HG03439 (cell line): Measurements from ENCODE around the gene KCTD5.
A peak's percentile ranks its signal among the peaks of the same experiment; 100 is the strongest.
"Not testable (repeated sequence)": the region's sequence is repeated elsewhere in the genome, so short reads cannot be mapped to it uniquely, and the experiment has no call there.

Experiments
- ATAC-seq: cut with Tn5 transposase; IDR thresholded peaks from one replicate; pipeline ENCODE4 v1.9.1; 2021; ENCODE audit warnings: mild to moderate bottlenecking, moderate library complexity; ENCODE audit not compliant: unreplicated experiment

KCTD5 gene, protein sequence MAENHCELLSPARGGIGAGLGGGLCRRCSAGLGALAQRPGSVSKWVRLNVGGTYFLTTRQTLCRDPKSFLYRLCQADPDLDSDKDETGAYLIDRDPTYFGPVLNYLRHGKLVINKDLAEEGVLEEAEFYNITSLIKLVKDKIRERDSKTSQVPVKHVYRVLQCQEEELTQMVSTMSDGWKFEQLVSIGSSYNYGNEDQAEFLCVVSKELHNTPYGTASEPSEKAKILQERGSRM

DNA sequence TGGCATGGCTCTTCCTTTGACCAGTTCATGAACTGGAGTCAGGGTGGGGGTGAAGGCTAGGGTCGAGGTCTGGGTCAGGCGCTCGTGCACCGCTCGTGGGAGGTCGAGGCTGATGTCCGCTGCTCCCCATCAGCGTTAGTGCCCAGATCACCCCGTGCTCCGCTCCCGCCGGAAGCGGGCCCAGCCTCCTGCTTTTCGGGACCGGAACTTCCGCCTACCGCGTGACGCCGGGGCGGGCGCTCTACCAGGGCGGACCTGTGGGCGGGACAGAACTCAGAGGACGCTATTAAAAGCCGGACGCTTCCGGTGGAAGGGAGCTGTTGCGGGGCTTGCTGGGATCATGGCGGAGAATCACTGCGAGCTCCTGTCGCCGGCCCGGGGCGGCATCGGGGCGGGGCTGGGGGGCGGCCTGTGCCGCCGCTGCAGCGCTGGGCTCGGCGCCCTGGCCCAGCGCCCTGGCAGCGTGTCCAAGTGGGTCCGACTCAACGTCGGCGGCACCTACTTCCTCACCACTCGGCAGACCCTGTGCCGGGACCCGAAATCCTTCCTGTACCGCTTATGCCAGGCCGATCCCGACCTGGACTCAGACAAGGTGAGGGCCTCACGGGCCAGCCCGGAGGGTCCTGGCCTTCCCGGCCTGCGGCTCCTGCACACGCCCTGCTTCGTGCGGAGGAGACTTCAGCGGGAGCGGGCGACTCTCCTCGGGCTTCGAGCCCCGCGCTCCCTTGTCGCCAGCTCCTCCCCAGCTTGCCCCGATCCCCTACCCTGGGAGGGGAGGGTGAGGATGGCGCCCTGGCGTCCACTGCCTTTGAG, at the start of gene KCTD5:
Gene KCTD5 (plus strand): TSS at position 315 of the 813 bp plus-strand sequence. CDS start 26 bp downstream, at position 341.
- ATAC-seq = peak; percentile 73

DNA sequence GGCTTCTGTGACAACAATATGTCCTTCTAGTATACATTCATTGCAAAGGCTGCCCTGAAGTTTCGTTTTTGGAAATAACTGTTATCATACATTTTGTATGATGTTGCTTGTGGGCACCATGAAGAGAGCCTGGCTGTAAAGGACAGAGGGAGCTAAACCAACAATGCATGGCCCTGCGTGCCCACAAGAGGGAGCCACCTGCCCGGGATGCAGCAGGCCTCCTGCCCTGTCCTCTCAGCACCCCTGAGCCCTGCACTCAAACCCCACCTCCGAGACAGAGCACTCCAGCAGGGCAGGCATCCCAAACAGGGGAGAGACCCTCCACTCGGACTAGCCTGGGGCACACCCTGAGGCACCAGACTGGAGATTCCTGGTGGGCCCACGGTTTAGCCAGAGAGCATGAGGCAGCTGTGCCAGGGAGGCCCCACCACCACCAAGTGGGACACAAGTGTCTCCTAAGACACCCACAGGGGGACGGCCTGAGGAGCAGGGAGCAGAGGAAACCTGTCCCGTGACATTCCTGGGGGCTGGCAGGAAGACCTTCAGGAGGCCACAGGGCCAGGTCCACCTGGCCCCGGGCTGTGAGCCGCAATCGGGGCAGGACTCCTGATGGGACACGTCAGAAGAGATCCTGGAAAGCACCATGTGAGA, 43.1 kb upstream of the KCTD5 start:
- ATAC-seq = not testable (repeated sequence)

DNA sequence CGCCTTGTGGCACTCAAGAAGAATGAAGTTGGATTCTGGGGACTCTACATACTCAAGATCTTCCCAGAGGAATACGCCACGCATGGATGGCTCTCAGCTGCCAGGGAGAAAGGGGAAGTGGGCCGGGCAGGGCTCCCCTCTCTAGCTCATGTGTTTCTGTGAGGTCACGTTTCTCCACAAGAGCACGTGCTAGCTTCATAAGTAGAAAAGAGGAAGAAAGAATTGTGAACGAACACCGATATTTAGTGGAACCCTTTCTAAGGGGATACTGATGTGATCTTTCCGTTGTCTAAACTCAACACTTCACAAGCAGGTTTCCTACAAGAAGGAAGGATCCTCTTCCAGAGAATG, 42.6 kb upstream of the KCTD5 start:
- not testable (repeated sequence) for ATAC-seq

DNA sequence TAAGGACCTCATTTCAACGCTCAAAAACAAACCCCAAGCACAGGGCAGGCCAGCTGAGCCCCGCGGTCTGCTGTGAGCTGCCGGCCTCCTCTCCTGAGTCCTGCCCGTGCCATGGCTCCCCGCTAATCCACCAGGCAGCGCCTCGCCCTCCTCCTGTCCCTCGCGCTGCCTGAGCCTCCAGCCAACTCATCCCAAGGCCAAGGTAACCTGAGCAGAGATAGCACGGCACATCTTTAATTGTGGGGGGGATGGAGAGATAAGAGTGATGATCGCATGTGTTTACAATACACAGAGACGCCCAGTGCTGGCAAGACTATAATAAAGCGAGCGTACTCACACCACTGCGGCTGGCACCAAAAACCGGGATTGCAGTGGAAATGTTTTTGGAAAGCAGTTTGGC, 39.8 kb upstream of the KCTD5 start:
- not testable (repeated sequence) for ATAC-seq

DNA sequence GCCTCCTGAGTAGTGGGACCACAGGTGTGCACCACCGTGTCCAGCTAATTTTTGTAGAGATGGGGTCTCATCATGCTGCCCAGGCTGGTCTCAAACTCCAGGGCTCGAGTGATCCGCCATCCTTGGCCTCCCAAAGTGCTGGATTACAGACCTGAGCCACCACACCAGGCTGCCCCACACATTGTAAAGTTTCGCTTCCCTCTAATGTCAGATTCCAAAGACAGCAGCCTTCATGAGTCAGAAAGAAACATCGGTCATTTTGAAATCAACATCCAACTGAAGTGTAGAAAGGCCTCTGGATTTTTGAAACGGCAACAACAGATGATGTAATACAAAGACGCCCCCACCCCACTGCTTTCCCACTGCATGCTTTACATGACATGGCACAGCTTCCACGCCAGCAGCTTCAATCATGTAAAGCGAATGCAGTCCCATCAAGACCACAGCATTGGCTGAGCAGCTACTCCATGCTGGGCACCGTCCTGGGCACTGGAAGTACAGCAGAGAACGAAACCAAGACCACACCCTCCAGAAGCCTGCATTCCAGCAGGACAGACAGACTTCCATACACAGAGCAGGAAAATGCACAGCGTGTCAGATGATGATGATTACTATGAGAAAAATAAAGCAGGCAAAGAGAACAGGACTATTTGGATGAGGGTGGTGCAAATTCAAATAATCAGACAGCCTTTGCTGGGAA, 37.4 kb upstream of the KCTD5 start:
- not testable (repeated sequence) for ATAC-seq

DNA sequence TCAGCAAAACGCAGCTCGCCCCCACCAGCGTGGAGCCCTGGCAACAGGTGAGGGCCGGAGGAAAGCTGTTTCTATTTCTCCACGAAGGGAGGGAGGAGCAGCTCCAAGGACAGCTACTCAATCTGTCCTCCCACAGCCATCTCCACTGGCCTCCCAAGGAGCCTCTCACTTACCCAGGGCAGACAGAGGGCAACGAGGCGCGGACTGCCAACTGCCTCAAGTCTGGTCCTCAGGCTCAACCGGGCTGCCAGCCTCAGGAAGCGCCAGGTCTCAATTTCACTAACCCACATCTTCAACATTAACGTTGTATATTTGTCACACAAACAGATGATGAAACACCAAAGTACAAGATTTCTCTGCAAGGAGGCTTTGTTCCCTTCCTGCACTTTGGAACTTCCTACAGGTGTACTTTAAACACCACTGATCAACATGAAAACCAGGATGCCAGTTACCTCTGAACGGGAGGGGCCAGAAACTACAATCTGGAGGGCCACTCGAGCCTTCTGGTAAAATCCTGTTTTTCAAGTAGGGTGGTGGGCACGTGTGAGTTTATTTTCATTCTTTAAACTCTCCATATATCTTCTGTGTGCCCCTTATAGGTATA, 31.0 kb upstream of the KCTD5 start:
- not testable (repeated sequence) for ATAC-seq

DNA sequence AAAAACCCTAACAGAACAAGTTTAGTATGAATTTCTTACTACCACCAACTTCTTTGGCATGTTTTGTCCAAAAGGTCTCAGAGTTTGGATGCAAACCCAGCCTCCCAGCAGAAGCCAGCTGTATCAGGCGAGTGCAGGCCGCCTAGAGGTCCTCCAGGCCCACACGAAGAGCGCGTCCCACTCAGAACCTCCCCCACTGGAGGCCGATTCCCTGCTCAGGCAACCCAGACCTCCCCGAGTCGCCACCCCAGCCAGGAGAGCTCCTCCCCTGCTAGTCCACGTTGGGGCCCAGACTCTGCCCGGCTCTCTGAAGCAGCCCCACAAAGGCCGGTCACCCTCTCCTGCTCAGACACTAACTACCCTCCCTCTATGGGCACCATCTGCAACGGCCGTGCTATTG, 28.4 kb upstream of the KCTD5 start:
- ATAC-seq = not testable (repeated sequence)

DNA sequence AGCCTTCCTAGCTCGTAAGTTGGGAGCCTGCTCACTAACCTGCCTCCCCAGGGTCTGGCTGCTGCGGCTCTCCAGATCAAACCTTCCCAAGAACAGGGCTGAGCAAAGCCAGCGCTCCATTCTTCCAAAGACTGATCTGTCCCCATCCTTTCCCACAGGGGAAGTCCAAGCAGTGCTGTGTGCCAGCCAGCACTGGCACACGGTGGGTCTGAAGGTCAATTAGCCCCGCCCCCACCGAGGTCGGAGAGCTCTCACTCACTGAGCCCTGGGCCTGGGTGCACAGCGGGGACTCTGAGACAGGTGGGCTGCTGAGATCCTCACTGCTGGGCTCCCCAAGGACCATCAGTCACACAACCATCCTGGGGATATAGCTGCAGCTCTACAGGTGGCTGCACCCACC, 27.4 kb upstream of the KCTD5 start:
- not testable (repeated sequence) for ATAC-seq

DNA sequence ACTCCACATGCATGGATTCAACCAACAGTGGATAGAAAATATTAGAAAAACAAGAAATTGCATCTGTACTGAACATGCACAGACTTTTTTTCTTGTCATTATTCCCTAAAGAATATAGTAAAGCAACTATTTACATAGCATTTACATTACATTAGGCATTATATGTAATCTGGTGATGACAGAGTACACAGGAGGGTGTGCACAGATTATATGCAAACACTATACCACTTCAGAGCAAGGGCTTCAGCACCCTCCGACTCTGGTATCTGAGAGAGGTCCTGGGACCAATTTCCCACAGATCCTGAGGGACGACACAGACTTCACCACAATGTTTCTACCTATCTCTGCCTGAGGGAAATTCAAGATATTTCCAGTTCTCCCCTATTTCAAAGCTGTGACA, 25.3 kb upstream of the KCTD5 start:
- no peak for ATAC-seq

DNA sequence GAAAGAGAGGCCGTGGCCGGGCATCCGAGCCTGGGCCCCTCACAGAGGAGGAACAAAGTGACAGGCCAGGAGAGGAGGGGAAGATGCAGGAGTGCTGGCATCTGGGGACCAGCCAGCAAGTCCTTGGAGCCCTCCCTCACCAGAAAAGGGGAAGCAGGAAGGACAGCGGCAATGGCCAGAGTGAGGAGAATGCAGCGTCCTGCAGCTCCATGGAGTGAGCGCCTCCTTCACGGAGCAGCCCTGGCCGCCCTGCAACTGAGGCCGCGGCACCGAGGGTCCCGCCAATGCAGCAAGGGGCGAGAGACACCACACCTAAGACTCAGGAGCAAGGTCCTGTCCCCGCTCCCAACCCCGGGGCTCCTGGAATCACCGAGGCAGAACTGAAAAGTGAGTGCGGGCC, 24.5 kb upstream of the KCTD5 start:
- ATAC-seq = not testable (repeated sequence)

DNA sequence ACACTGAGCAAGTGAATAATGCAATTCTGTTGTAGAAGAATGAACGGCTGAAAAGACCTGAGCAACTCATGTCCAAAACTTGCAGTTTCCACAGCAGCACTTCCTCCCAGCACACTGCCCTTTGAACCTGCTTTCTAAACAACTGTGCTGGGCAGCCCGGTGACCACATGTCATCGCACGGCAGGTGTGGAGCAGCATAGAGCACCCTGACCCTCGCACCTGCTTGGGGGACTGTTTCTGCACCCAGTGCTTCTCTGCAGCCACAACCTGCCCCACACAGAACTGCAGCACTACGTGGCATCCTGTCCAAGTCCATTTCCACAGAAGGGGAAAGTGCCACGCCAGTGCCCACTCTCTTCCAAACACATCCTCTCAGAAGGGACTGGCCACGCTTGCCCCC, 22.8 kb upstream of the KCTD5 start:
- ATAC-seq = not testable (repeated sequence)

DNA sequence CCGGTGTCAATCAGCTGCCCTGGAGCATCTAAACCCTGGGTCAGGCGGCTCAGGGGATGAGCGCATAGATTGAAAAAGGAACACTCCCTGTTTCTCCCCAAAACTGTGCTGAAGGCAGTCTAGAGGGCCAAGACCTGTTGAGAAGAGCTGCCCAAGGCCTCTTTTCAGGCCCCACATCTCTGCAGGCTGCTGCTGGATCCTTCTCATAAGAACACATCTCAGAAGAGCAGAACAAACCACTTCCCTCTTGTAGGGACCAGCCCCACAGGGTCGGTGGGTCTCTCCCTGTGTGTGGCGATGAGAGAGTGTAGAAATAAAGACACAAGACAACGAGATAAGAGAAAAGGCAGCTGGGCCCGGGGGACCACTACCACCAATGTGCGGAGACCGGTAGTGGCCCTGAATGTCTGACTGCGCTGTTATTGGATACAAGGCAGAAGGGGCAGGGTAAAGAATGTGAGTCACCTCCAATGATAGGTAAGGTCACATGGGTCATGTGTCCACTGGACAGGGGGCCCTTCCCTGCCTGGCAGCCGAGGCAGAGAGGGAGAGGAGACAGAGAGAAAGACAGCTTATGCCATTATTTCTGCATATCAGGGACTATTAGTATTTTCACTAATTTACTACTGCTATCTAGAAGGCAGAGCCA, 22.2 kb upstream of the KCTD5 start:
- not testable (repeated sequence) for ATAC-seq

DNA sequence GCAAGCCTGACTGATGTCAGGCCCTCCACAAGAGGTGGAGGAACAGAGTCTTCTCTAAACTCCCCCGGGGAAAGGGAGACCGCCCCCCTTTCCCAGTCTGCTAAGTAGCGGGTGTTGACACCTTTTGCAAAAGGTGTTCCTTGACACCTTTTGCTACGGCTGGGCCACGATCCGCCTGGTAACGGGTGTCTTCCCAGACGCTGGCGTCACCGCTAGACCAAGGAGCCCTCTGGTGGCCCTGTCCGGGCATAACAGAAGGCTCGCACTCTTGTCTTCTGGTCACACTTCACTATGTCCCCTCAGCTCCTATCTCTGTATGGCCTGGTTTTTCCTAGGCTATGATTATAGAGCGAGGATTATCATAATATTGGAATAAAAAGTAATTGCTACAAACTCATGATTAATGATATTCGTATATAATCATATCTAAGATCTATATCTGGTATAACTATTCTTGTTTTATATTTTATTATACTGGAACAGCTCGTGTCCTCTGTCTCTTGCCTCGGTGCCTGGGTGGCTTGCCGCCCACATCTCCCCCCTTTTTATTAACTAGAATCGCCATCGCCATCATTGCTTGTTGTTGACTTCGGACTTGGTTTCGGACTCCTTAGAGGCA, 21.5 kb upstream of the KCTD5 start:
- ATAC-seq = not testable (repeated sequence)

DNA sequence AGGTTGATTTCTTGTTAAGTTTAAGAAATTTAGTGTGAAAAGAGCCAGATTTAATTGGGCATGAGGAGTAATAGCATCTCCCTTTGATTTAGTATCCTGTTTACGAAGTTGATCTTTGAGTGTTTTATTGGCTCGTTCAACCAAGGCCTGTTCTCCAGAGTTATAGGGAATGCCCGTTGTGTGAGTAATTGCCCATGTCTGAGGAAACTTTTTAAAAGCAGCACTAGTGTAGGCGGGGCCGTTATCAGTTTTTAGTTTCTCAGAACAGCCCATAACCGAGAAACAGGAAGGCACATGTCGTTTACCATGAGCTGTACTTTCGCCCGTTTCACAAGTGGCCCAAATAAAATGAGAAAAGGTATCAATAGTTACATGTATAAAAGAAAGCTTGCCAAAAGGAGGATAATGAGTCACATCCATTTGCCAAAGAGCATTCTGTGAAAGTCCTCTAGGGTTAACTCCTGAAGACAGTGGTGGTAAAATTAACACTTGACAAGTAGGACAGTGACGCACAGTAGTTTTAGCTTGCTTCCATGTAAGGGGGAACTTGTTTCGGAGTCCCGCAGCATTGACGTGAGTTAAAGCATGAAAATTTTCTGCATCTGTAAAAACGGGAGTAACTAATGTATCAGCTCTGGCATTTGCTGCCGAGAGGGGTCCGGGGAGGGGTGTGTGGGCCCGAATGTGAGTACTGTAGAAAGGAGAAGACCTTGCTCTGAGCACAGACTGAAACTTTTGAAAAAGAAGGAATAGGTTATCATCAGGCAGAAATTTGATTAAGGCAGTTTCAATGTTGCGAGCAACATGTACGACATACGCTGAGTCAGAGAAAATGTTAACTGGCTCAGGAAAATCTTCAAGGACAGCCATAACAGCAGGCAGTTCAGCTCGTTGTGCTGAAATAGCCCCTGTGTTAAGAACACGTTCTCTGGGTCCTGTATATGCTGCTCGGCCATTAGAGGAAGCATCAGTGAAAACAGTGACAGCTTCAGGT, 18.5 kb upstream of the KCTD5 start:
- ATAC-seq = peak; percentile 60

DNA sequence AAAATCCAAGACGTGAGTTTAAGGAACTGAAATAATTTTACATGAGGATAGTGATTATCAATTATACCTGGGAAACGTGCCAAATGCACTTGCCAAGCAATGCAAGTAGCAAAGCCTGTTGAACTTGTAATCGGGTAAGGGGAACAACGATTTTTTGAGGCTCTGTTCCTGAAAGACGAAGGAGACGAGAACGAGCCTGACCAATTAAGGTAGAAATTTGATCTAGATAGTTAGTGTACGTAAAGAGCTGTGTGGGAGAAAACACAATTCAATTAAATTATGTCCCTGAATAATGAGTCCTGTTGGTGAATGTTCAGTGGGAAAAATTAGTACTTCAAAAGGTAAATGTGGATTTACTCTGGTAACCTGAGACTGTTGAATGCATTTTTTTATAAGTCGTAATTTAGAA, 17.7 kb upstream of the KCTD5 start:
- ATAC-seq = no peak

DNA sequence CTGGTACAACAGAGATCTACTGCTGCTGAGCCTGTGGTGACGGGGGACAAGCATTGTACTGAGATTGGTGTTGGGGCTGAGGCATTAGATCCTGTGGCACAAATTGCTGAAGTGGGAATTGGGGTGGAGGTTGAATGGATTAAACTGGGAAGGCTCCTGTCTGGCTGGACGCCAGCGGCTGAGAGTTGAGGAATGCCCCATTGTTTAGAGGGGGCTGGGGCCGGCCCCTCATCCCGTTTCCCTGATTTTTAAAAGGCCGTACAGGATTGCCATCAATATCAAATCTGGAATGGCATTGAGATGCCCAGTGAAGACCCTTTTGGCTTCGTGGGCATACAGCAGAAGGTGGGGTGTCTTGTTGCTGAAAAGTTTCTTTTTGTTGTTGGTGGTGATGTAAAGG, 15.7 kb upstream of the KCTD5 start:
- ATAC-seq = not testable (repeated sequence)

DNA sequence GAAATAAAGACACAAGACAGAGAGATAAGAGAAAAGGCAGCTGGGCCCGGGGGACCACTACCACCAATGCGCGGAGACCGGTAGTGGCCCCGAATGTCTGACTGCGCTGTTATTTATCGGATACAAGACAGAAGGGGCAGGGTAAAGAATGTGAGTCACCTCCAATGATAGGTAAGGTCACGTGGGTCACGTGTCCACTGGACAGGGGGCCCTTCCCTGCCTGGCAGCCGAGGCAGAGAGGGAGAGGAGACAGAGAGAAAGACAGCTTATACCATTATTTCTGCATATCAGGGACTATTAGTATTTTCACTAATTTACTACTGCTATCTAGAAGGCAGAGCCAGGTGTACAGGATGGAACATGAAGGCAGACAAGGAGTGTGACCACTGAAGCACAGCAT, 12.7 kb upstream of the KCTD5 start:
- ATAC-seq = not testable (repeated sequence)

DNA sequence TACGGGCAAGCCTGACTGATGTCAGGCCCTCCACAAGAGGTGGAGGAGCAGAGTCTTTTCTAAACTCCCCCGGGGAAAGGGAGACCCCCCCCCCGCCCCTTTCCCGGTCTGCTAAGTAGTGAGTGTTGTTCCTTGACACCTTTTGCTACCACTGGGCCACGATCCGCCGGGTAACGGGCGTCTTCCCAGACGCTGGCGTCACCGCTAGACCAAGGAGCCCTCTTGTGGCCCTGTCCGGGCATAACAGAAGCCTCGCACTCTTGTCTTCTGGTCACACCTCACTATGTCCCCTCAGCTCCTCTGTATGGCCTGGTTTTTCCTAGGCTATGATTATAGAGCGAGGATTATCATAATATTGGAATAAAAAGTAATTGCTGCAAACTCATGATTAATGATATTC, 12.3 kb upstream of the KCTD5 start:
- ATAC-seq = not testable (repeated sequence)

DNA sequence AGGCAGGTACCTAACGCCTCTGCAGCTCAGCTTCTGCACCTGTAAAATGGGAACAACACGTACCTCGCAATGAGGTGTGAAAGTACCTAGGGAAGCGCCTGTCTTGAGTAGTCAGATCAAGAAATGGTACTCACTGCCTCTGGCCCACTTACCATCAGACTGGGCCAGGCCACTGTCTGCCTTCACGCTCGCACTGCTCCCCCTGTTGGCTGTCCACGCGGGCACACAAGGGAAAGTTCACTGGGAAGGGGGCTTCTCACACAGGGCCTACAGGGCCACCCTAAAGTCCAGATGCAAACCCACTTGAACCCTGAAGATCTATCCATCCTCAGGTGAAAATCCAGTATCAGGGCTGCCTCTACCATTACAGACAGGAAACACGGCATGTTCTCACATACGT, 11.1 kb upstream of the KCTD5 start:
- ATAC-seq = not testable (repeated sequence)
